Measurements from ENCODE around the gene CEACAM21. TPM values are rescaled to one million over a fixed set of nuclear protein-coding genes. Genes with fewer than 3 reads are reported as not detected.
"Not testable (repeated sequence)": the region's sequence is repeated elsewhere in the genome, so short reads cannot be mapped to it uniquely, and the experiment has no call there.

Gene CEACAM21
- total RNA-seq, 6 donors from 2014 or later: 2.3 to 22.4 (median 16.3) TPM

- Histone ChIP-seq H3K4me3 (no peak overlapping the region), H3K27ac (peak overlapping the region in 2 of 4 donors; percentile 7 to 28), H3K9me3 (peaks cover 0 to 21% (median 17%) of the 10 kb centered on the region in 4 donors), H3K4me1 (peaks cover 9 to 15% (median 11%) of the 10 kb centered on the region in 4 donors), H3K27me3 (no peaks in the 10 kb centered on the region), H3K36me3 (peaks cover 0 to 7% (median 2%) of the 10 kb centered on the region in 4 donors)
- ATAC-seq (ENCODE audit: low FRiP score in 2 of 2) (no peak), DNase-seq (no peak)
- 63 to 69% methylated on average over 2 of the region's 2 CpGs for WGBS, 2 donors
- TF ChIP-seq POLR2A (IDR thresholded peaks at IDR 0.05) (no peak), EP300 (IDR thresholded peaks at IDR 0.05) (no peak), CTCF (IDR thresholded peaks at IDR 0.05) (no peak), POLR2AphosphoS5 (IDR thresholded peaks at IDR 0.05) (no peak)
These were observed 1.9 kb downstream of the CEACAM21 start for GRCh38 chr19:41577833-41578232.

GRCh38 chr19:41578886-41579285, 2.9 kb downstream of the CEACAM21 start:
- H3K36me3 ChIP-seq: peaks cover 0 to 7% (median 2%) of the 10 kb centered on the region in 4 donors
- H3K27me3 ChIP-seq: no peaks in the 10 kb centered on the region
- peaks cover 9 to 15% (median 11%) of the 10 kb centered on the region in 4 donors for H3K4me1 ChIP-seq
- ATAC-seq (ENCODE audit: low FRiP score in 2 of 2): no peak
- no peak for DNase-seq
- no peak overlapping the region for H3K27ac ChIP-seq
- no peak for TF ChIP-seq EP300 (IDR thresholded peaks at IDR 0.05)
- TF ChIP-seq POLR2AphosphoS5 (IDR thresholded peaks at IDR 0.05): no peak
- no peak for TF ChIP-seq POLR2A (IDR thresholded peaks at IDR 0.05)
- TF ChIP-seq CTCF (IDR thresholded peaks at IDR 0.05): no peak
- no peak overlapping the region for H3K4me3 ChIP-seq
- WGBS, 2 donors: 89 to 100% methylated on average over 2 of the region's 2 CpGs
- H3K9me3 ChIP-seq: peaks cover 0 to 21% (median 18%) of the 10 kb centered on the region in 4 donors

- DNase-seq; H3K27ac ChIP-seq; H3K36me3 ChIP-seq; ATAC-seq (ENCODE audit: low FRiP score in 2 of 2); H3K4me3 ChIP-seq; H3K27me3 ChIP-seq; H3K4me1 ChIP-seq: not testable (repeated sequence)
- H3K9me3 ChIP-seq: peaks cover 0 to 21% (median 18%) of the 10 kb centered on the region in 4 donors
- WGBS, 2 donors: 77 to 89% methylated on average over 4 of the region's 4 CpGs
These were observed 5.1 kb downstream of the CEACAM21 start for GRCh38 chr19:41581068-41581467.

- H3K4me3 ChIP-seq; H3K36me3 ChIP-seq; DNase-seq; H3K4me1 ChIP-seq; H3K27ac ChIP-seq; ATAC-seq (ENCODE audit: low FRiP score in 2 of 2); H3K27me3 ChIP-seq: not testable (repeated sequence)
- 92 to 100% methylated on average over 1 of the region's 1 CpG for WGBS, 2 donors
- peaks cover 0 to 21% (median 18%) of the 10 kb centered on the region in 4 donors for H3K9me3 ChIP-seq
These were observed 6.7 kb downstream of the CEACAM21 start for GRCh38 chr19:41582577-41583182.

- no peak overlapping the region for H3K27ac ChIP-seq
- no peak overlapping the region for H3K4me3 ChIP-seq
- ATAC-seq (ENCODE audit: low FRiP score in 2 of 2) (no peak), DNase-seq (no peak)
- no peaks in the 10 kb centered on the region for H3K4me1 ChIP-seq
- no peaks in the 10 kb centered on the region for H3K27me3 ChIP-seq
- peaks cover 0 to 21% (median 18%) of the 10 kb centered on the region in 4 donors for H3K9me3 ChIP-seq
- peaks cover 0 to 7% (median 0%) of the 10 kb centered on the region in 4 donors for H3K36me3 ChIP-seq
- TF ChIP-seq CTCF (IDR thresholded peaks at IDR 0.05) (no peak), EP300 (IDR thresholded peaks at IDR 0.05) (no peak), POLR2A (IDR thresholded peaks at IDR 0.05) (no peak), POLR2AphosphoS5 (IDR thresholded peaks at IDR 0.05) (no peak)
- WGBS, 2 donors: 73 to 85% methylated on average over 5 to 6 of the region's 6 CpGs
These were observed 8.4 kb downstream of the CEACAM21 start for GRCh38 chr19:41584260-41584810.

- H3K27ac ChIP-seq: no peak overlapping the region
- DNase-seq: no peak
- no peaks in the 10 kb centered on the region for H3K4me1 ChIP-seq
- TF ChIP-seq POLR2AphosphoS5 (IDR thresholded peaks at IDR 0.05) (no peak), POLR2A (IDR thresholded peaks at IDR 0.05) (no peak), CTCF (IDR thresholded peaks at IDR 0.05) (no peak)
- peaks cover 0 to 21% (median 18%) of the 10 kb centered on the region in 4 donors for H3K9me3 ChIP-seq
- no peak overlapping the region for H3K4me3 ChIP-seq
- peaks cover 0 to 7% (median 0%) of the 10 kb centered on the region in 4 donors for H3K36me3 ChIP-seq
- no peaks in the 10 kb centered on the region for H3K27me3 ChIP-seq
- ATAC-seq (ENCODE audit: low FRiP score in 2 of 2): no peak
- 80% methylated on average over 1 of the region's 1 CpG; no CpG with 5 or more reads in 1 of the 2 donors for WGBS, 2 donors
These were observed 9.0 kb downstream of the CEACAM21 start for GRCh38 chr19:41584931-41585330.
